Right renal pelvis (tissue), 4 donors: ENCODE results near the gene ZEB1. TPM values are rescaled to one million over a fixed set of nuclear protein-coding genes. Genes with fewer than 3 reads are reported as not detected.
"Not testable (repeated sequence)": the region's sequence is repeated elsewhere in the genome, so short reads cannot be mapped to it uniquely, and the experiment has no call there.

Experiments used
- DNase-seq, 4 donors: peaks; one replicate each; pipeline ENCODE4 v3.0.0-alpha.2; 2013; ENCODE audit warnings: low read depth in 4 of 4, low spot score in 3 of 4, missing footprints in 1 of 4
- polyA plus RNA-seq, 4 donors: library from polyadenylated mRNA; unstranded; fragments of 120-200 nt; gene quantifications; one replicate each; pipeline ENCODE4 v1.2.1, GENCODE V29; 2013; ENCODE audit not compliant: insufficient read length in 4 of 4

Gene ZEB1
- polyA plus RNA-seq, 4 donors: 25.6 to 31.7 (median 30.7) TPM

DNA sequence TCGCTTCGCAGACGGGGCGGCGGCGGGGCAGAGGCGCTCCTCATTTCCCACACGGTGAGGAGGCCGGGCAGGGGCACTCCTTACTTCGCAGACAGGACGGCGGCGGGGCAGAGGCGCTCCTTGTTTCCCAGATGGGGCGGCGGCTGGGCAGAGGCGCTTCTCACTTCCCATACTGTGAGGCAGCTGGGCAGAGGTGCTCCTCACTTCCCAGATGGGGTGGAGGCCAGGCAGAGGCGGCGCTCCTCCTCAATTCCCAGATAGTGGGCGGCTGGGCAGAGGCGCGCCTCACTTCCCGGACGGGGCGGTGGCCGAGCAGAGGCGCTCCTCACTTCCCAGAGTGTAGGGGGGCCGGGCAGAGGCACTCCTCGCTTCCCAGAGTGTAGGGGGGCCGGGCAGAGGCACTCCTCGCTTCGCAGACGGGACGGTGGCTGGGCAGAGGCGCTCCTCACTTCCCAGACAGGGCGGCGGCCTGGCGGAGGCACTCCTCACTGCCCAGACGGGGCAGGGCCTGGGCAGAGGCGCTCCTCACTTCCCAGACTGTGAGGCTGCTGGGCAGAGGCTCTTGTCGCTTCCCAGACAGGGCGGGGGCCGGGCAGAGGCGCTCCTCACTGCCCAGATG, 43.1 kb downstream of the ZEB1 start:
- no peak for DNase-seq

DNA sequence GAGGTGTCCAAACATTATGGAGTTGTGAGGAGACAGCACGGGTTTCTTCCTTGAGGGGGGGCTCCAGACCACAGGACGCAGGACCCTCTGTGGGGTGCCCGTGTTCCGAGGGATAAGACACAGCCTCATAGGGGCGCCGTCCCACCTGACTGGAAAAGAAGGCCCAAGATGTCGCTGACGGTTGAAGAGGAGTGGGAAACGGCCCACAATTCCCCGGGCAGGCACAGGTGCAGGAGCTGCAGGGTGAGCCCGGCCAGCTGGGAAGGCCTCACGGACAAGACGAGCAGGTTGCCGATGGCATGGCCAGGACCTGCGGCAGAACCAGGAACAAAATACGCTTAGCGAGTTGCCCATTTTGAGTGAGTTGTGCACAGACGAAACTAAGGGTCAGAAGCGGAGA, 44.7 kb downstream of the ZEB1 start:
- DNase-seq: not testable (repeated sequence)

DNA sequence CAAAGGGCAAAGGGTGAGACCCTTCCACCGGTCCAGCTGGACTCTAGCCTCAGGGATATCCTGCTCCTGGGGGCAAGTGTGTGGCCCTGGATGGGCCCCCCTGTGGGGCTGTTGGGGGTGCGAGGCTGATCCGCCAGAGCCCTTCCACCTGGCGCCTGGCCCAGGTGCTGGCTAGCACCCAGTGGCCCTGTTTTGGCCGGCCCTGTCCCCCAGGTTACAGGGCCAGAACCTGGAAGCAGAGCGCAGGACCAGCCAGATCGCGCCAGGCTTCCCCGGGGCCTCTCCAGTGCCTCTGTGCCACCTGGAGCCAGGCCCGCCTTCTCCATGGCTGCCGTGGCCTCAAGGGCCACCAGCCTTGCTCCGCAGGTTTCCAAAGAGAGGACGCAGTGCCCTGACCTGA, 45.2 kb downstream of the ZEB1 start:
- not testable (repeated sequence) for DNase-seq

DNA sequence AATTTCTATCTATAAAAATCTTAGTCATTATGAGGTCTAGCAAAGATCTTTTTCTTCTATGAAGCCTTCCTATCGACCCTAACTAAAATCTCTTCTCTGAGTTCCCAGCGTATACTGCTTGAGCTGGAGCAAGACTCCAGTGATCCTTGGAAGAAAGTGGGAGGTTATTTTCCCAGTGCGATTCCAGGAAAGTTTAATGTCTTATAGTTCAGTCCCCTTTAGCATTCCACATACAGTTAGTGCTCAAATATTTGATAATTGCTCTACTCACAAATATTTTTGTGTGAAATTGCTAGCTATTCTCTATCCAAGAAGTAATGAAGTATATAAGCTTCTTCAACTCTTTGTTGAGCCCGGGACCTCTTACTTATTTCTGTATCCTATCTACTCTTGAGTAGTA, 47.7 kb downstream of the ZEB1 start:
- no peak for DNase-seq

DNA sequence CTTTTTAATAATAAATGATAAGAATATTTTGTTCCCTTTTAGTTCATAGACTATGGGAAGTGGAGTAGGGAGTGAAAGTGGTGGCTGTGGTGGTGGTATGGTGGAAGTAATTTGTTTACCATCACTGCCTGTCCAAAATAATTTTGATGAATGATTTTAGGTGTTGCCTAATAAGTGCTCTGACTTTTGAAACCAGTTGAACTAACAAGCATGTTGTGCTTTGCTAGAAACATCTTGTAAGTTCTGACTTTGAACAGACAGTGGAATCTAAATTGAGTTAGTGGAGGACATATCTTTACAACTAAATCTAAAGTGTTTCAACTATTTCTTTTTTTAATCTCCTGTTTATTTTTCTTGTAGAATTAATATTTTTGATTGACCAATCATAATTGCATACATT, 49.7 kb downstream of the ZEB1 start:
- no peak for DNase-seq

DNA sequence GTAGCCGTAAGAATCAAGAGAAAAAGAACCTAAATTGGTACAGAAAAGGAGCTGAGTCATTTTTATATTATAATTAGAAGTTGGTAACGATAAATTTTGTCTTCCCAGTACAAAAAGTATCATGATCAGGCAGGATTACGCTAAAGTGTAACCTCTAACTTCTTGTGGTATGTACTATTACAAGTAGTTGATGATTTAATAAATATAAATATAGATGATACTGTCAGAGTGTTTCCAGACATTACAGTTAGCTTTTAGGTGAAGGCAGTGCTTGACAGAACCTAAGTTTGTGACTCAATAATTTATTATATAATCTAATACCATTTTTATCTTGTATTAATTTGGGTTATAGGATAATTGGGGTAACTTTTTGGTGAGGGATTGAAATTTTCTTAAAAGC, 53.4 kb downstream of the ZEB1 start:
- DNase-seq: no peak

DNA sequence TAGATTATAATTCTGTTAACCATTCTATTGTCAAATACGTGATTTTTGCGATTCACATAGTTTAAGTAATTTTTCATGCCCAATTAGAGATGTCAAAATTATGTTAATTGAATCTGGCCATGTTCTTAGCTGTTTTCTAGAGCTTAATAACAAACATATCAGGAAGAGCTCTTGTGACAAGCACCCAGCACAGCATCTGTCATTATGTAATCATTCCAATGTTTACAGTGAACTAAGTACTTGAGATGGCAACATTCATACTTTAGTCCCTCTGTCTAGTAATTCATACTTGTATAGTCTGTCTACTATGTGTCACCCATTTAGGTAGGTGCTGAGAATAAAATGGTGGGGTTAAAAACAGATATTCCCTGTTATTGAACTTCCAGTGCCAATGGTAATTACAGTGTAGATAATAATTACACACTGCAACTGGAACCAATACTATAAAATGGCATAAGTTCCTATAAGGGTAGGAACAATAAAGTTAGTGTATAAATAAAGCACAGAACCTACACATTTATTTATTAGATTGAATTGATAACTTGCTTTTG, 55.2 kb downstream of the ZEB1 start:
- DNase-seq: no peak

DNA sequence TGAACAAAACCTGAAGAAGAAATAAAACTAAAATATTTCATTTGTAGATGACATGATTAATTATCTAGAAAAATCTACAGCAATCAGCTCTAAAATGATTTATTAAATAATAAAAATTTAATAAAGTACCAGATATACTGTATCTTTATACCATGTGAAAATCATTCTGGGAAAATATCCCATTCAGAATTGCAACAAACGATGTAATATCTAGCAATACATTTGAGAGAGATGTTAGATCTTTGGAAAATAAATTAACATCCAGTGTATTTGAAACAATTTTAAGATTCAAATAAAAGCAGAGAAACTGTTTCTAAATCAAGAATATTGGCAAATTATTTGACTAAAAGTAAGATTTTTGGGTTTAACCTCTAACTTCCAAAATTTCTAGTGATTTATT, 62.2 kb downstream of the ZEB1 start:
- DNase-seq: no peak

DNA sequence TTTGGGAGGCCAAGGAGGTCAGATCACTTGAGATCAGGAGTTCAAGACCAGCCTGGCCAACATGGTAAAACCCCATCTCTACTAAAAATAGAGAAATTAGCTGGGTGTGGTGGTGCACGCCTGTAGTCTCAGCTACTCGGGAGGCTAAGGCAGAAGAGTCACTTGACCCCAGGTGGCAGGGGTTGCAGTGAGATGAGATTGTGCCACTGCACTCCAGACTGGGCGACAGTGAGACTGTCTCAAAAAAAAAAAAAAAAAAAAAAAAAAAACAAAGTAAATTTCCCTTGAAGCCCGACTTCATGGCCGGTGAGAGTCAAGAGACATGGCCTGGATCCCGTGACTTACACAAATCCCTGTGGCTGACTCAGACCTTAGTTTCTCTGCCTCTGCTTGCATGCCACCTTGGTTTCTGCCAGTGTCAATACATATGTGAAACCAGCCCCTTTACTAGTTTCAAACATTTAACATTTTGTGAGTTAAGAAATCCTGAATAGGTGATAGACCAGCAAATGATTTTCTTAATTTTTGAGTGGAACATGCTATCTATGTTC, 62.8 kb downstream of the ZEB1 start:
- DNase-seq: no peak

DNA sequence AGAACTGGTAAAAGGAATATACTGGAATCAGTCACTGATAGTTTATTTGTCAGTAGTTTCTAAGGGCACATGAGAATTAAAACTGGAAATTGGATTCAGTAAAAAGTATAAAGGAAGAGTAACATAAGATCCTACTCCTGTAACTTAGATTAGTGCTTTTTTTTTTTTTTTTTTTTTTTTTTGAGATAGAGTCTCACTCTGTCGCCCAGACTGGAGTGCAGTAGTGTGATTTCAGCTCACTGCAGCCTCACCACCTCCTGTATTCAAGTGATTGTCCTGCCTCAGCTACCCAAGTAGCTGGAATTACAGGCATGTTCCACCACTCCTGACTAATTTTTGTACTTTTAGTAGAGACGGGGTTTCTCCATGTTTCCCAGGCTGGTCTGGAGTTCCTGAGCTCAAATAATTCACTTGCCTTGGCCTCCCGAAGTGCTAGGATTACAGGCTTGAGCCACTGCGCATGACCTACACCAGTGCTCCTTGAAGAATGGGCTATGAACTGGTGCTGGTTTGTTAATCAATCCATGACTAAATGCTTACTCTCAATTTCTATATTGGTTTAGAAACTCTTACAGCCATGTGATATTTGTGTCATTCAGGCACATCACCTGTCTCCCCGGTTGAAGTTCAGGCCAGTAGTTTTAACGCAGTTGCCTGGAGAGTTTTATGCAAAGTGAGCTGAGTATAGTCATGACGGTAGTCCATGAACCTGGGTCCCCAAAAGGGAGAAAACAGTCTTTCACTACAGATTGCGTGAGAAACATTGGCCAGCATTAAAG, 65.0 kb downstream of the ZEB1 start:
- DNase-seq: no peak

DNA sequence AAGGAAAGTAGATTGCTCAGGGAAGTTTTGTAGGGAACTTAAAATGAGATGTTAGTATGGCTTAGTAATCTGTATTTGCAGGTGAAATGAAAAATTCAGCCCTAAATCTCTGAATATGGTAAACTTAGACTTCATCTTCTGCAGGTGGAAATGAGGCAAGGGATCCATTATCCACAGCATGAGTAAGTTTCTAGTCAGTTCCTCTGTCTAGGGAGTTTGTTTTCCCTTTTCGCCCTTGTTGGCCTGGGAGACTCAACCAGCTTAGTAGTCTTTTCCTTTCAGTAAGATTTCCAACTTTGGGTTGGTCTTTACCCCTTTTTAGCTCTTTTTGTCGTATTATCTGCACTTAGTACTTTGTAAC, 65.6 kb downstream of the ZEB1 start:
- no peak for DNase-seq

DNA sequence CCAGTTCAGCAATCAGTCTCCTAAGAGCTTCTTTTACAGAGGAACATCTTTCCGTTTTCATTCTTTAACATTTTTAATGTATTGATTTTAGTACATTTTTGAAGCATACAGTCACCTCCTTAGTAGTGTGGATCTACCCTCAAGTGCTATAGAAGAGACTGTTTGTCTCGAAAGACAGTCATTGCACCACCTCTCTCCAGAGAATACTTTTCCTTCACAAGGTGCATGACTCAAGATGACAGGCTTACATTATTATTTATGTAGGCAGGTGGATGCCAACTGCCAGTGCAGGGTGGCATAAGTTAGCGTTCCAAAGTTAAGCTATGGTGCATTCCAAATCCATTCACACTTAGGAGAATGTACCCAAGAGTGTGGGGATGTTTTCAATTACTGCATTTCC, 71.8 kb downstream of the ZEB1 start:
- DNase-seq: no peak

DNA sequence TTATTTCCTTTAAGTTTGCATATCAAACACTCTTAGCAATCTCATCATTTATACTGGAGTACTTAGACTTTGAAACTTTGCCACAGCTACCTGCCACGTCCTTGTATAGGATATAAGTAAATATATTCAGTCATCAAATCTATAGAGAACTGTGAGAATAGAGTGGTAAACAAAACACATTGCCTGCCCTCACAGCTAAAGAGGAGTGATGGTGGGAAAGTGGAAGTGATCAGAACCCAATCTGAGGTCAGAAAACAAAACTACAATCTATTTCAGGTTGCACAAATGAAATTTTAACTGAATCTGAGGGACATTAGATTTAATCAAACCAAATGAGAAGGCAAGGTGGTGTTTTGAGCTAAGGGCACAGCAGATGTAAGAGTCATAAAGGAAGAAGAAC, 74.8 kb downstream of the ZEB1 start:
- no peak for DNase-seq

DNA sequence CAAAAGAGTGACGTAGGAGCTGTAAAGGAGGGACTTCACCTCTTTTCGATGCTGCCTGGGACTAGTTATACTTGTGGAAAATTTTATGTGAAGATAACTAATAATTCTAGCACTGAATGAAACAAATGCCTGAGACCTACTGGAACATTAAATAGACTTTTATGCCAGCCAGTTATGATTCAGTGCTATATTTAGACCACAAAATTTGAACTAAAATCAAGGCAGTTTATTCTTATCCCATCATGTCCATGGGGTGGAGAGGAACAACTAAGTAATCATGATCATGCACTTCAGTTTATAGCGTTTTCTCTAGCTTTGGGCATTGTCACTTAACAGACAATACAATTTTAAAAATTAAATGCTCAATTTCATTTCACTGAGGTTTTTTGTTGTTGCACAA, 76.7 kb downstream of the ZEB1 start:
- DNase-seq: no peak

DNA sequence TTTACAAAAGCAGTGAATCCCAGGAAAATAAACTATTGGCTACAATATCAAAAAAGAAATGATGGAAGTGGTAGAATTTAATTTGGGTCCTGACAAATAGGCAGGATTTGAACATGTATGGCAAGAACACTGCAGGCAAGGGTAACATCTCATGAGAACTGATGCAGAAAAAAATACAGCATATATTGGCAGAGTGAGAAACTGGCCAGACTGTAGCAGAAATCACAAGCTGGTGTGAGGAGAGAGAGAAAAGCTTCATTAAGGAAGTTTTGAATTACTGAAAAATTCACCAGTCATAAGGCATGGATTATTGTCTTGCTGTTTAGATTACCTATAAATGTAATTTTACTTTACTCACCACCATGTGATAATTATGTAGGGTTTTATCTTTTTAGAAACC, 77.4 kb downstream of the ZEB1 start:
- no peak for DNase-seq

DNA sequence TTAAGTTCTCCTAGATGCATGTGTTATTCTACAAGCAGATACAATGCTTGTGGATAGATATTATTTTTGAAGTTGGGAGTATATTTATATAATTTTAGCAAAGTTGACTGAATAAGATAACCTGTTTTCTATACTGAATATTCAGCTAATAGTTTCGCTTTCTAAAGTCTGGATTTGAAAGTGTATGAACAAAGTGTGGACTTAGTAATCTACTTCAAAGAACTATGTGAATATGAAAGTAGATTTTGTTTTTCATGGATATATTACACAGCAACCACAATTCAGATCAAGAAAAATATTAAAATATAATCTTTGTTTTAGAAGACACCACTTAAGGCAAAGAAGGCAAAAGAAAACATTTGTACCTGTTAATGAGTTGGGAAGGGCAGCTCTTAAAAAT, 78.8 kb downstream of the ZEB1 start:
- no peak for DNase-seq

DNA sequence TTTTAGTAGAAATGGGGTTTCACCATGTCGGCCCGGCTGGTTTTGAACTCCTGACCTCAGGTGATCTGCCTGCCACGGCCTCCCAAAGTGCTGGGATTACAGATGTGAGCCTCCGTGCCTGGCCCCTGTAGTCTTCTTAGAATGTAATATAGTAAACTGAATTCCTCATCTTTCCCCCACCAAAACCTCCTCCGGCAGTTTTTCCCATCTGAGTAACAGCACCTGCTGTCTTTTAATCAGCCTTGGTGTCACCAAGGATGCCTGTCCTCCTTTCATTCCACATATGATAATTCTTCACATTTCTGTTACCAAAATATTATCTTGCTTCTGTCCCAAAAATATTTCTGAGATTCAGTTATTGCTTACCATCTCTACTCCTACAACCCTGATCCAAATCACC, 80.2 kb downstream of the ZEB1 start:
- DNase-seq: no peak

DNA sequence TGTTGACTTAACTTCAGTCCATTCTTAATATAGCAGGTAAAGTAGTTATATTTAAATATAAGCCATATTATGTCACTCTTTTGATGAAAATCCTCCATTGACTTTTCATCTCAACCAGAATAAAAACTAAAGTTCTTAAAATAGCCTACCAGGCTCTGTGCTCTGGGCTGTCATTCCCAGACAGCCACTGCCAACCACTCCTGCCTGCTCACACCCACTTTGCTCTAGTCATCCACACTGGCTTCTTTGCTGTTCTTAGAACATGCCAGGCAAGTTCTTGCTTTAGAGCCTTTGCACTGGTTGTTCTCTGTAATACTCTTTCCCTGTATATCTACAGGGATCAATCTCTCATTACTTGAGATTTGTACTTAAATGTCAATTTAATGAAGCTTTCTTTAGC, 80.6 kb downstream of the ZEB1 start:
- no peak for DNase-seq

DNA sequence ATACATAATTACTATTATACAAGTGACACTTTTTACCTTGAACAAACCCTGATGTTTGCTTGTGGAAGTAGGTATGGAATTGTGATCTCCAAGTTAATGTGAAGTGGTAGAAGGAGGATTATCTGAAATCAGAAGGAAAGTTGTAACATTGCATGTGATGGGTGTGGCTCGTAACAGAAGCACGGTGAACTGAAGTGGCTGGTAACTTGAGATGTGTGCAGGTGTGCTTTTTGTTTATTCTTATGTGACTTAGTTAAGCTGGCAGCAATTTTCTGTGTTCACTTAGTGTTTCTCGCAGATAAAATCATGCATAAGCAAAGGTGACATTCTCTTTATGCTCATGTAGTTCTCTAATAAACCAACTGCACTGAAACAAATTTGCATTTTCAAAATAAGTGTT, 82.3 kb downstream of the ZEB1 start:
- DNase-seq: no peak

DNA sequence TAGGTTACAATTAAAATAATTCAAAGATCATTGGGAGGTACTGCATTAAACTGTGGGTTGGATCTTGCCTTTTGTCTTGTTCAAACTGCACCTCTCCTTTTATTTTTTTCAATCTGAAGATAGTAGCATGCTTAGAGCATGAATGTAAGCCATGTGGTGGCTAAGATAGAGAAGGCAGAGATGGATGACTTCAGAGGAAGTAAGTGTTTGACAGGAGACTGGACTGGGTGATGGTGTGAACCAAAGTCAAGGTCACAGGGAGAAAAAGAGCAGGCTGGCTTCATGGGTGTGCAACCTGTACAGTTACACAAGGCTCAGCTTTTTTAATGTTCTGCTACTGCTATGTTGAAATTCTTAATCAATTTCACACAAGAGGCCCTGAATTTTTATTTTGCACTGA, 85.6 kb downstream of the ZEB1 start:
- DNase-seq: no peak

DNA sequence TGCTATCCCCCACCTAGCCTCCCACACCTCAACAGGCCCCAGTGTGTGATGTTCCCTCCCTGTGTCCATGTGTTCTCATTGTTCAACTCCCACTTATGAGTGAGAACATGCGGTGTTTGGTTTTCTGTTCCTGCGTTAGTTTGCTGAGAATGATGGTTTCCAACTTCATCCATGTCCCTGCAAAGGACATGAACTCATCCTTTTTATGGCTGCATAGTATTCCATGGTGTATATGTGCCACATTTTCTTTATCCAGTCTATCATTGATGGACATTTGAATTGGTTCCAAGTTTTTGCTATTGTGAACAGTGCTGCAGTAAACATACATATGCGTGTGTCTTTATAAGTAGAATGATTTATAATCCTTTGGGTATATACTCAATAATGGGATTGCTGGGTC, 86.8 kb downstream of the ZEB1 start:
- not testable (repeated sequence) for DNase-seq

DNA sequence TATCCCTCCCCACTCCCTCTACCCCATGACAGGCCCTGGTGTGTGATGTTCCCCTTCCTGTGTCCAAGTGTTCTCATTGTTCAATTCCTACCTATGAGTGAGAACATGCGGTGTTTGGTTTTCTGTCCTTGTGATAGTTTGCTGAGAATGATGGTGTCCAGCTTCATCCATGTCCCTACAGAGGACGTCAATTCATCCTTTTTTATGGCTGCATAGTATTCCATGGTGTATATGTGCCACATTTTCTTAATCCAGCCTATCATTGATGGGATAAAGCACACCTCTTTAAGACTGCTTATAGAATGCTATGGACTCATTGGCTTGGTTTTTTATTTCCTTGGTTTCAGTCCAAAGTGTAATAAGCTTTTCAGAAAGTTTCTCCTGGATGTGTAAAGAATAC, 93.4 kb downstream of the ZEB1 start:
- DNase-seq: not testable (repeated sequence)
